HUDEP-2 (cell line): Measurements from ENCODE around the gene DCAF12L2.
"Not testable (repeated sequence)": the region's sequence is repeated elsewhere in the genome, so short reads cannot be mapped to it uniquely, and the experiment has no call there.

Source experiments
- DNase-seq, 76 experiments: peaks; one replicate each; lab custom pipeline; 2025; ENCODE audit not compliant: unreplicated experiment in 76 of 76; lab: John Stamatoyannopoulos, UW

The DCAF12L2 gene

GRCh38 chrX:126165721-126166461 lies at the start of gene DCAF12L2:
Gene DCAF12L2 (minus strand): TSS chrX:126166289. CDS start chrX:126165924, 365 bp downstream.
- DNase-seq: no peak

GRCh38 chrX:126190888-126191287 lies 24.8 kb upstream of the DCAF12L2 start:
- DNase-seq: not testable (repeated sequence)

- no peak for DNase-seq
Measured at GRCh38 chrX:126177133-126177840, 11.2 kb upstream of the DCAF12L2 start.

GRCh38 chrX:126170720-126171119 lies 4.6 kb upstream of the DCAF12L2 start:
- peak in 6 of 76 experiments; percentile 1 to 43 (median 14) for DNase-seq

GRCh38 chrX:126167560-126167959 lies 1.5 kb upstream of the DCAF12L2 start:
- no peak for DNase-seq

GRCh38 chrX:126165401-126165720 lies 728 bp downstream of the DCAF12L2 start:
- DNase-seq: no peak

- no peak for DNase-seq
Measured at GRCh38 chrX:126164689-126165400, 1.2 kb downstream of the DCAF12L2 start.

GRCh38 chrX:126164226-126164625 lies 1.9 kb downstream of the DCAF12L2 start:
- DNase-seq: no peak

- no peak for DNase-seq
Measured at GRCh38 chrX:126141014-126141413, 25.1 kb downstream of the DCAF12L2 start.

- DNase-seq: no peak
Measured at GRCh38 chrX:126137899-126138298, 28.2 kb downstream of the DCAF12L2 start.

- DNase-seq: no peak
Measured at GRCh38 chrX:126124721-126125120, 41.4 kb downstream of the DCAF12L2 start.
